ENCODE measurements around the gene COMMD9.
"Not testable (repeated sequence)": the region's sequence is repeated elsewhere in the genome, so short reads cannot be mapped to it uniquely, and the experiment has no call there.

Gene COMMD9

GRCh38 chr11:36289226-36289852, at the start of gene COMMD9:
COMMD9 (minus strand) TSS chr11:36289424; CDS start chr11:36289412, 12 bp downstream.
- DNase-seq: peak; percentile 99

DNA sequence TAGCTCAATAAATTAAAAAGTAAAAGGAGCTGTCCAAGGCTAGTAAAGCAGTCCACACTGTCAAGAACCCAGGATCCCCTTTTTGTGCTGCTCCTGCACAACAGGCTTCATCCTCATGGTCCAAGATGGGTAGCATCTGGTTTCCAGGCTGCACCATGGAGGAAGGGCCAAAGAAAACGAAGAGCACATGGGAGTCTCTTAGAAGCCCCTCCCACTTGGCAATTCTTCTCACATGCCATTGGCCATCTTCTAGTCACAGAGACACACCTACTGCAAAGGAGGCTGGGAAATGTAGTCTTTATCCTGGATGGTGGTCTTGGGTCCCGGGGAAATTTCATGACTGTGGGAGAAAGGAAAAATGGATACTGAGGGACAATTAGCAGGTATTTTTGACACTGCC, 44.7 kb upstream of the COMMD9 start:
- peak; percentile 90 for DNase-seq

DNA sequence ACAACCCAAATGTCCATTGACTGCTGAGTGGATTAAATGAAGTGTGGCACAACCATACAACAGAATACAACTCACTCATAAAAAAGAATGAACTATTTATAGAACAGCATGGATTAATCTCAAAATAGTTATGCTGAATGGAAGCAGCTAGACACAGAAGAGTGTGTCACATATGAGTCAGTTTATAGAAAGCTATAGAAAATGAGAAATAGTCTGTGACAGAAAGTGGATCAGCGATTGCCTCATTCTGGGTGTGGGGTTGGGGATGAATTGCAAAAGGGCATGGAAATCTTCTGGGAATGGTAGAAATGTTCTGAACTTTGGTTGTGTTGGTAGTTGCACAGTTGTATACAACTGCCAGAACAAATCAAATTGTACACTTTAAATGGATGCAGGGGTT, 44.2 kb upstream of the COMMD9 start:
- no peak for DNase-seq

GRCh38 chr11:36330411-36330810, 41.2 kb upstream of the COMMD9 start:
- DNase-seq: peak; percentile 30

- DNase-seq: no peak
Measured at GRCh38 chr11:36328966-36329673, 39.9 kb upstream of the COMMD9 start.

DNA sequence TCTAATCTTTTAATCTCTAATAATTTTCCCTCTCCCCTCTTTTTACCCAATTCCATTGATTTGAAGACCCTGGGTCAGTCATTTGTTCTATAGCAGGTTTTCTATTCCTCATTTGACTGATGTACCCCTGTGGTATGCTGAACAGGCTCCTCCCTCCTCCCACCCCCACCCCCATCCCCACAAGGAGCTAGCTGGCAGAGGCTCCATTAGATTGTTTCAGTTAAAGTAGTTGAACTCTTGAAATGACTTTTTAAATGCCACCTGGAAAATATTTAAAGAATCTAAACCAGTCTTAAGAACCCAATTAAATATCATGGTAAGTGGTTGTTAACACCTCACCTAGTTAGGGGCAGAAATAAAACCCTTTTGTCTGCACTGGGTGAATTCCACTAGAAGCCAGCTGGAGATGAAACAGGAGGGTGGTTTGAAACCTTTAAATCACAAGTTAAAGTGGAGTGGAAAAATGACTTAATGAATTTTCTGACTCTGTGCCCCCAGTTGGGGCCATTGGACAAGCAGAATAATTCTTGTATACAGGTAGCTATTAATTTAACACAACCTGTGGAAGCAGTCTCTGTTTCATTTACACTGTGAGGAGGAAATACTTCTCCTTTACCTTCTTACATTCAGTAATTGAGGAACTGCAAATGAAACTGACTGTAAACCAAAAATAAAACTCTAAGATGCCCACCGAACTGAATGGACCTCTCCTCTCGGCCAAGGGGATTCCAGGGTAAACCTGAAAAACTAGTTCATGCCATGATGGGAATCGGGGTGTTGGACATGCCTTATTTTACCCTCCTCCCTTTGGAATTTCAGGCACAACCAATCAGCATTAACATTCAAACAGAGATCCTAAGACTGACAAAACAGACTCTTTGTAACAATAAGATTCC, 37.5 kb upstream of the COMMD9 start:
- DNase-seq: no peak

DNA sequence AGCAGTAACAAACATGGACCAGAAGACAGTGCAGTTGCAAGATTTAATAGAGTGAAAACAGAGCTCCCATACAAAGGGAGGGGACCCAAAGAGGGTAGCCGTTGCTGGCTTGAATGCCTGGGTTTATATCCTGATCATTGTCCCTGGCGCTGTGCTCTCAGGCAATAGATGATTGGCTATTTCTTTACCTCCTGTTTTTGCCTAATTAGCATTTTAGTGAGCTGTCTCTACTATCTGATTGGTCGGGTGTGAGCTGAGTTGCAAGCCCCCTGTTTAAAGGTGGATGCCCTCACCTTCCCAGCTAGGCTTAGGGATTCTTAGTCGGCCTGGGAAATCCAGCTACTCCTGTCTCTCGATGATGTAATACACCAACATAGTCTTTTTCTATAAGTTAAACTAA, 36.2 kb upstream of the COMMD9 start:
- not testable (repeated sequence) for DNase-seq

DNA sequence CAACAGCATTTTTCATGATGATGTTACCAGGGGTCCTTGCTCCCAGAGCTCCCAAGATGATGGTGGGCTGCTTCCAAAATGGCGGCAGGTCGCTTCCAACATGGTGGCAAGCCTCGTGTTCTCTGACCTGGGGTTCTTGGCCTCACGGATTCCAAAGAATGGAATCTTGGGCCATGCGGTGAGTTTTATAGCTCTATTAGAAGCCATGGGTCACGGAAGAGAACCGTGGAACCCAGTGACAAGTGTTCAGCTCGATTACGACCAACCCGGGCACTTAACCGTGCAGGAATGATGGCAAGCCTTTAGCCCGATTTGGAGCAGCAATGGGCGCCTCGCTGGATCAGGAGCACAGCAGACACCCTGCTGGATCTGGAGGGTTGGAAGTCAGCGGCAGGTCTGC, 35.7 kb upstream of the COMMD9 start:
- DNase-seq: not testable (repeated sequence)

GRCh38 chr11:36317992-36318391, 28.8 kb upstream of the COMMD9 start:
- DNase-seq: no peak

DNA sequence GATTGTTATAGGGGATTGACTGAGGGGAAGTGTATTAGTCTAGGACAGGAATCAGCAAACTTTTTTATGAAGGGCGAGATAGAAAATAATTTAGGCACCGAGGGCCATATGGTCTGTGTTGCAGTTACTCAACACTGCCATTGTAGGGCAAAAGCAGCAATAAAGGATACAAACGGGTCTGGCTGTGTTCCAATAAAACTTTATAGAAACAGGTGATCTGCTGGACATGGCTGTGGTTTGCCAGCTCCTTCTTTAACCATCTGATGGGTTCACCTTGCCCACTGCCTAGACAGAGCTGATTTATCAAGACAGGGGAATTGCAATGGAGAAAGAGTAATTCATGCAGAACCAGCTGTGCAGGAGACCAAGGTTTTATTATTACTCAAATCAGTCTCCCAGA, 26.8 kb upstream of the COMMD9 start:
- peak; percentile 61 for DNase-seq

DNA sequence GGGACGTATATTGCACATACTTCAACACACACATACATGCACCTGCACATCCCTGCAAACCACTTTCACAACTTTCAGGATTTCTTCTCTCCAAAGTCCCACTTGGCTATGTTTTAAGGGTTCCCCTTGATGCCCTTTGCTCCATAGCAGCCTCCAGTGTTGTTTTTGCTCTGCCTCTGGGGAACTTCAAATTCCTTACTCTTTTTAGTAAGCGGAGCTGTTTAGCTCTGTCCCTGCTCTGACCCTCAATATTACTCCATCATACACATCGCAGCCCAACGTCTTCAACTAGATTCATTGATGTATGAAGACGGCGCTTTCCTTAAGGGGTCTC, 25.2 kb upstream of the COMMD9 start:
- no peak for DNase-seq

GRCh38 chr11:36313750-36314433, 24.7 kb upstream of the COMMD9 start:
- no peak for DNase-seq

DNA sequence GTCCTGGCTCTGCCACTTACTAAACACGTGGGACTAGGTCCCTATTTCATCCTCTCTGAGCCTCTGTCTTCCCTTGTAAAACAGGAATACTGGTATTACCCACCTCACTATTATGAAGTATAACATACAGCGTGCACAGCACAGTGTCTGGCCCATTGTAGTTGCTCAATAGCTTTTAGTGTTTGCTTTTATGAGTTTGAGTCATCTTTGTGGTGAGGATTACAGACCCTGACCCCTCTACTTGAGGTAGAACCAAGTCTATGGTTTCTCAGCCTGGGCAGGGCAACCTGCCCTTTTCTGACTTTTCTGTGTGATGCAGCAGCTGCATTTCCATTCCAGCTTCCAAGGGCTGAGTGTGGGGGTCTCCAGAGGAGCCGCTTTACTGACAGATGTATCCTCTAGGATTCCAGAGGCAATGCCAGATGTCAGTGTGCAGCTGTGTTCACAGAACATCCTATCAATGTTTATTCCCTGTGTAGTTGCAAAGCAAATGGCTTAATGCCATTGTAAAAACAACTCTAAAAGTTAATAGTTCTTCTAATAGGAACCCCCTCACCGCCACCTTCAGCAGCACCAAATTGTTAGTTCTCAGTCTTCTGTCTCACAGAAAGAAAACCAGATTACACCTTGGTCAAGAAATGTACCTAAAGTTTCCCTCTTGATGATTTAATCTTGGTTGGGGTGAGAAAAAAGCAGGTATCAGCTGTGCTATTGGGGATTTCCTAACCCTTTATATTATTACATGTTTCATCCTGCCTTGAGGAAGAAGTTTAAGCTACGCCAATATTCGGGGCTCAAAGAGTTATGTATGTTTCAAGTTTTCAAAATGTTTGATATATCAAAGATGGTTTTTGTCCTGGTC, 23.6 kb upstream of the COMMD9 start:
- peak; percentile 73 for DNase-seq

DNA sequence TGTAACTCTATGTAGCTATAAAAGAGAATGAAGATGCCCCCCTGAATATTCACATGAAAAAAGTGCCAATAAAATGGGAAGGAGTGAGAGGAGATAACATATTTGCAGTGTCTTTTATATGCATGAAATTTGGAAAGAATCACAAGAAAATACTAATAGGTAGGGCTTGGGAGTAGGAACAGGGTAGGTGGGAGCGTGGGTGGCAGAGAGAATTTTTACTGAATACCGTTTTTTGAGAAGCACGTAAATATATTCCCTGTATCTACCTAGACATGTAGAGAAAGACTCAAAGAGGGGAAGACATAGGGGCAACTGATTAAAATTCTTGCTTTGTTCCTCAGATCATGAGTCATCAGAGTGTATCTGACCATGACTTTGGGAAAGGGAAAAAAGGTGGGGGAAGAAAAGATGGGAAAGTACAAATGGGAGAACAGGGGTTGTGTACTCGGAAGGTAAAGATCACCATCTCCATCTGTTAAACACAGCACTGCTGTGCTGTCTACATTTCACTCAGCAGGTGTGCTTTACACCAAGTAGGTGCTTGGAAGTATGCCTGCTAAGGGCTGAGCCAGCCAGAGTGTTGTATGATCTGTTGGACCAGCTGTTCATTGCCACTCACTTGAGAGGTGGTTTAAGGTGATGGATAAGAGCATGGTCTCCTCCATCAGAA, 22.8 kb upstream of the COMMD9 start:
- peak; percentile 100 for DNase-seq

DNA sequence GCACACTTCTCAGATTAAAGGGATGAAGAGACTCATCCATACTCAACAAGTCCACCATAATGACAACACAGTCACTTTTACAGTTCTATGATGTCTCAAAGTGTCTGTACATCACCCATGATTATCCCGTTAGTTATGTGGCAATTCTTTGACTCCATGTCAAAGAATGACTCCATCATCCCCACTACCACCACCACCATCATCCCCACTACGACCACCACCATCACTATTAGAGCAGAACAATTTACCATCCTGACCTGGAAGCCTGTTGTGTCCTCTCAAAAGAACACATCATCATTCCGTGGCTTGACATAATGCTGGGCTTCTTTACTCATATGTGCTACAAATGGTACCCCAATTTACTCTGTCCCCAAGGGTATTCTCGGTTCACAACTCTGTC, 20.6 kb upstream of the COMMD9 start:
- no peak for DNase-seq

- DNase-seq: no peak
Measured at GRCh38 chr11:36308577-36308976, 19.4 kb upstream of the COMMD9 start.

DNA sequence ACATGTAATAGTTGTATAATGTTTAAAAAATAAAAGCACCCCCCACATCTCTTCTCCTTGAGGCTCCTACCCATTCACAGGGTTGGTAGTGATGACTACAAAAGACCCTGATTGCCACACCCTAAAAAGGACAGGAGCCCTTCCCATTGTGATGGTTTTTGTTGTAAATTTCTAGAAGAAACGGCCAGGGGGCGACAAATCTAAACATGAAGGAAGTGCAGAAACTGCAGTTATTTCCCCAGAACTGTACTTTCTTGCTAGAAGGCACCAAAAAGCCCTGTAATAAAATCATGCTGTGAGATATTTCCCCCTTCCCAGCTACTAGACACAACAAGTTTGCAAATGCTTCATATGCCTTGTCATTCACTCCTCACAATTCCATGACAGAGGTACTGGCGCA, 17.7 kb upstream of the COMMD9 start:
- DNase-seq: peak; percentile 42

DNA sequence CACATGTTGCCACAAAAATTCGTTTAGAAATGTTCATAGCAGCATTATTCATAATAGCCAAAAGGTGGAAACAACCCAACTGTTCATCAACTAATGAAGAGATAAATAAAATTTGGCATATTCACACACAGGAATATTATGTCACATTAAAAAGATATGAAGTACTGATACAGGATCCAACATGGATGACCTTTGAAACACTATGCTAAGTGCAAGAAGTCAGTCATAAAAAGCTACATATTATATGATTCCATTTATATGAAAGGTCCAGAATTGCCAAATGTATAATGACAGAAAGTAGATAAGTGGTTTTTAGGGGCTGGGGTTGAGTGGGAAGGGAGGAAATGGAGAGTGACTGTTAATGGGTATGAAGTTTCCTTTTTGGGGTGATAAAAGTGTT, 15.8 kb upstream of the COMMD9 start:
- DNase-seq: no peak

- no peak for DNase-seq
Measured at GRCh38 chr11:36304351-36304750, 15.1 kb upstream of the COMMD9 start.

- peak; percentile 70 for DNase-seq
Measured at GRCh38 chr11:36300650-36301049, 11.4 kb upstream of the COMMD9 start.

GRCh38 chr11:36296884-36297543, 7.8 kb upstream of the COMMD9 start:
- DNase-seq: no peak
